Subcutaneous adipose tissue (tissue), 4 donors: ENCODE results near the gene MIX23. TPM values are rescaled to one million over a fixed set of nuclear protein-coding genes. Genes with fewer than 3 reads are reported as not detected.

Experiments
- small RNA-seq: library from RNA; depleted of rRNA; stranded (forward); fragments of <200 nt; gene quantifications from one replicate; pipeline ENCODE3, GENCODE V24; 2016
- total RNA-seq, 4 donors: library from RNA; depleted of rRNA; stranded (reverse); fragments of >200 nt; gene quantifications; one replicate each; pipeline ENCODE4 v1.1.0, GENCODE V29; 2016
- TF ChIP-seq, protein P1 (sequence below): fragments of 450-650 bp; IDR thresholded peaks from one replicate; pipeline ENCODE4 v1.5.1; 2016; ENCODE audit warnings: low read depth, mild to moderate bottlenecking, control low read depth, antibody characterized with exemption, moderate library complexity

MIX23 gene
- total RNA-seq, 4 donors from 2014 or later, result 10.4 to 20.2 (median 14.4) TPM

DNA sequence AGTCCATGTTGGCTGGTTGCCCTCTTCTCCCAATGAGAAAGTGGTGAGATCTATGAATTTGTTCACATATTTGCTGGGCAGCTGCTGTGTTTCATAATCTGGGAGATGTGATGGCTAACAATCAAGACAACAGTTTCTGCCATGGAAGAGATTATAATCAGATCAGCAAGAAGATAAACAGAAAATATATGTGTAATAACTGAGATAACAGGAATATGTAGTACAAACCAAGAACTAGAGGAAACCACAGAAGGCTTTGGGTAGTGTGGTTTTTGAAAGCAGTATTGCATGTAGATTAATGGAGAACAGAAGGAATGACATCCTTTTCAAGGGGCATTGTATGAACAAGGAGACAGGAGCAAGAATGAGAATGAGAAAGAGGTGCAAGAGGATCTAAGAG lies 70.2 kb downstream of the MIX23 start:
- TF ChIP-seq, protein P1, sequence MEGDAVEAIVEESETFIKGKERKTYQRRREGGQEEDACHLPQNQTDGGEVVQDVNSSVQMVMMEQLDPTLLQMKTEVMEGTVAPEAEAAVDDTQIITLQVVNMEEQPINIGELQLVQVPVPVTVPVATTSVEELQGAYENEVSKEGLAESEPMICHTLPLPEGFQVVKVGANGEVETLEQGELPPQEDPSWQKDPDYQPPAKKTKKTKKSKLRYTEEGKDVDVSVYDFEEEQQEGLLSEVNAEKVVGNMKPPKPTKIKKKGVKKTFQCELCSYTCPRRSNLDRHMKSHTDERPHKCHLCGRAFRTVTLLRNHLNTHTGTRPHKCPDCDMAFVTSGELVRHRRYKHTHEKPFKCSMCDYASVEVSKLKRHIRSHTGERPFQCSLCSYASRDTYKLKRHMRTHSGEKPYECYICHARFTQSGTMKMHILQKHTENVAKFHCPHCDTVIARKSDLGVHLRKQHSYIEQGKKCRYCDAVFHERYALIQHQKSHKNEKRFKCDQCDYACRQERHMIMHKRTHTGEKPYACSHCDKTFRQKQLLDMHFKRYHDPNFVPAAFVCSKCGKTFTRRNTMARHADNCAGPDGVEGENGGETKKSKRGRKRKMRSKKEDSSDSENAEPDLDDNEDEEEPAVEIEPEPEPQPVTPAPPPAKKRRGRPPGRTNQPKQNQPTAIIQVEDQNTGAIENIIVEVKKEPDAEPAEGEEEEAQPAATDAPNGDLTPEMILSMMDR, result no peak

DNA sequence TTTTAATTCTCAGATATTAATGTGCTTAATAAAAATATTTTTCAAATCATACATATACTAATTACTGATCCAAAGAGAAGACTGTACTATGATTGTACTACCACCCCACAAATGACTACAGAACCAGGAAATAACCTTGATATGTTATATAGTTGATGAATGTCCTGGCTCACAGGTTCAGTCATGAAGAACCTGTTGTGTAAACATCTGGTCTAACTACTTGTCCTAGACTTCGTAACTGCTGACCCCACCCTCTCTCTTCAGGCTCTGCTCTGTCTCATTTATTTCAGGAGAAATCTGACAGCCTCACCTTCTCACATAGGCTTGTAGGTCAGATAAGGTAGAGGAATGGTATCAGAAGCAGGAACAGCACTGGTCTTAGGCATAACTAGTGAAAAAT lies 72.7 kb downstream of the MIX23 start:
- TF ChIP-seq, protein P1, result no peak

Small RNAs within 50 kb of the gene (small RNA-seq; reads per million reads assigned to genes)
- not detected for gene AC083798.1

Other genes with a start within 250 kb of the MIX23 start
- gene CASR, start 199.6 kb downstream of the MIX23 start, total RNA-seq, result under 1 TPM in 1 of 4 donors, not detected in 3; under 0.01 TPM
- gene CSTA, start 58.0 kb downstream of the MIX23 start, total RNA-seq, result 10 to 100 TPM in 3 of 4 donors, 1 to 10 TPM in 1; 6.6 to 48.1 (median 29.1) TPM
- 10 to 100 TPM; 18.7 to 28.8 (median 24.5) TPM for gene FAM162A, start 951 bp upstream of the MIX23 start, total RNA-seq
- 1 to 10 TPM; 4.1 to 6.6 (median 6.1) TPM for gene WDR5B, start 32.8 kb upstream of the MIX23 start, total RNA-seq
- 10 to 100 TPM; 35.9 to 54.8 (median 42.4) TPM for gene KPNA1, start 131.7 kb upstream of the MIX23 start, total RNA-seq
- gene PARP9, start 181.1 kb upstream of the MIX23 start, total RNA-seq, result 10 to 100 TPM; 23.6 to 50.7 (median 31.3) TPM
- 10 to 100 TPM; 22.0 to 33.0 (median 26.3) TPM for gene DTX3L, start 181.1 kb upstream of the MIX23 start, total RNA-seq
- gene PARP15, start 194.4 kb upstream of the MIX23 start, total RNA-seq, result 10 to 100 TPM in 2 of 4 donors, 1 to 10 TPM in 2; 4.9 to 20.7 (median 8.0) TPM